HL-60 (cell line): Measurements from ENCODE around the gene PLCB1.

ENCODE experiments used
- DNase-seq, 2 experiments: peaks; one replicate each; pipeline ENCODE4 v3.0.0-alpha.2; 2010 to 2020; ENCODE audit warnings: low read depth in 1 of 2, low spot score in 1 of 2
- H3K27ac ChIP-seq: fragments of 250-450 bp; sonication (Bioruptor Pico); replicated peaks from 2 replicates; pipeline ENCODE4 v1.5.1; 2020; ENCODE audit warnings: mild to moderate bottlenecking, moderate library complexity
- H3K27me3 ChIP-seq: fragments of 250-450 bp; sonication (Bioruptor Pico); 2 replicates; pipeline ENCODE4 v1.5.1; 2021; ENCODE audit warnings: mild to moderate bottlenecking, moderate library complexity; ENCODE audit not compliant: insufficient read depth, poor library complexity, severe bottlenecking
- H3K4me3 ChIP-seq: replicated peaks from 2 replicates; pipeline ENCODE4 v1.5.1; 2011; ENCODE audit warnings: mild to moderate bottlenecking, control low read depth, low read length; ENCODE audit not compliant: insufficient read depth
- GABPA ChIP-seq: IDR thresholded peaks from 2 replicates; pipeline ENCODE4 v1.6.1; 2012; ENCODE audit warnings: low read depth
- POLR2AphosphoS5 ChIP-seq: IDR thresholded peaks from 2 replicates; pipeline ENCODE4 v1.6.1; 2012; ENCODE audit warnings: low read depth
- SPI1 ChIP-seq: IDR thresholded peaks from 2 replicates; pipeline ENCODE4 v1.6.1; 2012; ENCODE audit warnings: low read depth, mild to moderate bottlenecking, borderline replicate concordance
- TF ChIP-seq, protein P1 (sequence below): IDR thresholded peaks from 2 replicates; pipeline ENCODE4 v1.6.1; 2012; ENCODE audit warnings: low read depth; ENCODE audit not compliant: insufficient replicate concordance
- TF ChIP-seq, protein P2 (sequence below): IDR thresholded peaks from one replicate; pipeline ENCODE4 v1.5.1; 2011; ENCODE audit warnings: low read length, control low read depth, inconsistent platforms; ENCODE audit not compliant: insufficient read depth

The PLCB1 gene

GRCh38 chr20:8398263-8399051 is 266.4 kb downstream of the PLCB1 start:
- TF ChIP-seq, protein P1, sequence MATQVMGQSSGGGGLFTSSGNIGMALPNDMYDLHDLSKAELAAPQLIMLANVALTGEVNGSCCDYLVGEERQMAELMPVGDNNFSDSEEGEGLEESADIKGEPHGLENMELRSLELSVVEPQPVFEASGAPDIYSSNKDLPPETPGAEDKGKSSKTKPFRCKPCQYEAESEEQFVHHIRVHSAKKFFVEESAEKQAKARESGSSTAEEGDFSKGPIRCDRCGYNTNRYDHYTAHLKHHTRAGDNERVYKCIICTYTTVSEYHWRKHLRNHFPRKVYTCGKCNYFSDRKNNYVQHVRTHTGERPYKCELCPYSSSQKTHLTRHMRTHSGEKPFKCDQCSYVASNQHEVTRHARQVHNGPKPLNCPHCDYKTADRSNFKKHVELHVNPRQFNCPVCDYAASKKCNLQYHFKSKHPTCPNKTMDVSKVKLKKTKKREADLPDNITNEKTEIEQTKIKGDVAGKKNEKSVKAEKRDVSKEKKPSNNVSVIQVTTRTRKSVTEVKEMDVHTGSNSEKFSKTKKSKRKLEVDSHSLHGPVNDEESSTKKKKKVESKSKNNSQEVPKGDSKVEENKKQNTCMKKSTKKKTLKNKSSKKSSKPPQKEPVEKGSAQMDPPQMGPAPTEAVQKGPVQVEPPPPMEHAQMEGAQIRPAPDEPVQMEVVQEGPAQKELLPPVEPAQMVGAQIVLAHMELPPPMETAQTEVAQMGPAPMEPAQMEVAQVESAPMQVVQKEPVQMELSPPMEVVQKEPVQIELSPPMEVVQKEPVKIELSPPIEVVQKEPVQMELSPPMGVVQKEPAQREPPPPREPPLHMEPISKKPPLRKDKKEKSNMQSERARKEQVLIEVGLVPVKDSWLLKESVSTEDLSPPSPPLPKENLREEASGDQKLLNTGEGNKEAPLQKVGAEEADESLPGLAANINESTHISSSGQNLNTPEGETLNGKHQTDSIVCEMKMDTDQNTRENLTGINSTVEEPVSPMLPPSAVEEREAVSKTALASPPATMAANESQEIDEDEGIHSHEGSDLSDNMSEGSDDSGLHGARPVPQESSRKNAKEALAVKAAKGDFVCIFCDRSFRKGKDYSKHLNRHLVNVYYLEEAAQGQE = no peak
- TF ChIP-seq, protein P2, sequence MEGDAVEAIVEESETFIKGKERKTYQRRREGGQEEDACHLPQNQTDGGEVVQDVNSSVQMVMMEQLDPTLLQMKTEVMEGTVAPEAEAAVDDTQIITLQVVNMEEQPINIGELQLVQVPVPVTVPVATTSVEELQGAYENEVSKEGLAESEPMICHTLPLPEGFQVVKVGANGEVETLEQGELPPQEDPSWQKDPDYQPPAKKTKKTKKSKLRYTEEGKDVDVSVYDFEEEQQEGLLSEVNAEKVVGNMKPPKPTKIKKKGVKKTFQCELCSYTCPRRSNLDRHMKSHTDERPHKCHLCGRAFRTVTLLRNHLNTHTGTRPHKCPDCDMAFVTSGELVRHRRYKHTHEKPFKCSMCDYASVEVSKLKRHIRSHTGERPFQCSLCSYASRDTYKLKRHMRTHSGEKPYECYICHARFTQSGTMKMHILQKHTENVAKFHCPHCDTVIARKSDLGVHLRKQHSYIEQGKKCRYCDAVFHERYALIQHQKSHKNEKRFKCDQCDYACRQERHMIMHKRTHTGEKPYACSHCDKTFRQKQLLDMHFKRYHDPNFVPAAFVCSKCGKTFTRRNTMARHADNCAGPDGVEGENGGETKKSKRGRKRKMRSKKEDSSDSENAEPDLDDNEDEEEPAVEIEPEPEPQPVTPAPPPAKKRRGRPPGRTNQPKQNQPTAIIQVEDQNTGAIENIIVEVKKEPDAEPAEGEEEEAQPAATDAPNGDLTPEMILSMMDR = no peak
- no peak for TF ChIP-seq POLR2AphosphoS5
- TF ChIP-seq GABPA = no peak
- TF ChIP-seq SPI1 = no peak
- Histone ChIP-seq H3K27ac (no peak overlapping the region), H3K27me3 (no peaks in the 10 kb centered on the region), H3K4me3 (no peak overlapping the region)
- no peak for DNase-seq

DNA sequence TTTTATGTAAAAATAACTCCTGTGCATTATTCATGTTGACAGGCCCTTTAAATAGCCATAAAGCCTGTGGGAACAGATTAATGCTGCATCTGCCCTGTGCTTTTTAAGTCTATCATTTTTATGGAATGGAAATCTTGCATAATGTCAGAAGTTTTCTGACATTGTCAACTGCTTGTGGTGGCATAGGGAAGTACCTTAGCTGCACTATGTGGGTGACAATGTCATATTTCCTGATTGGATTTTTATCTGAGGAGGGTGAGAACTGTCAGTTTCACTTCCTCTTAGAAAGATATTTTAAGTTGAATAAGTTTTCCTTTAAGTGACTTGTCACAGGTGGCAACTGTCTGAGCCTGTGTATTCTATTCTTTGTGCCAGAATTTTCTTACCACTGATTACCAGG is 267.9 kb downstream of the PLCB1 start:
- peak; percentile 70 to 93 for DNase-seq
- H3K4me3 ChIP-seq = no peak overlapping the region
- TF ChIP-seq POLR2AphosphoS5 = no peak
- TF ChIP-seq, protein P2 = no peak
- TF ChIP-seq GABPA = no peak
- TF ChIP-seq SPI1 = peak; percentile 93
- TF ChIP-seq, protein P1 = no peak
- peak overlapping the region; percentile 34 for H3K27ac ChIP-seq
- H3K27me3 ChIP-seq = no peaks in the 10 kb centered on the region

DNA sequence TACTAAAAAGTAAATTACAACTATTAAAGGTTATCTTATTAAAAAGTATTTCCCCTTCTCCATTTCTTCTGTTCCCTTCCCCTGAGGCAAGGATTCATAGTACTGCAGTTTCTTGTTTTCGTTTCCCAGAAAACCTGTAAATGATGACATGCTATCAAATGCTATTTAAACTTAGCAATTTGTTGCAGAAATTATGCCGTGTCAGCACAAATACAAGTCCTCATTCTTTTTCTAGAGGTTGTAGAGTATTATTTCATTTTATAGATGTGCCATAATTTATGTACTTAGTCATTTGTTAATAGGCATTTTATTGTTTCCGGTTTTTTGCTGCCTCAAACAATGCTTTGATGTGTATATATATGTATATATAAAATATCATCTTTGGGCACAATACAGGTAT is 268.4 kb downstream of the PLCB1 start:
- DNase-seq = no peak
- no peaks in the 10 kb centered on the region for H3K27me3 ChIP-seq
- no peak overlapping the region for H3K4me3 ChIP-seq
- H3K27ac ChIP-seq = peak overlapping the region; percentile 34
- TF ChIP-seq, protein P1 = no peak
- TF ChIP-seq POLR2AphosphoS5 = no peak
- TF ChIP-seq SPI1 = no peak
- TF ChIP-seq, protein P2 = no peak
- TF ChIP-seq GABPA = no peak
